22Rv1 (cell line): ENCODE measurements around the gene IFT122.

Source experiments
- ZFX ChIP-seq: fragments of 450-650 bp; IDR thresholded peaks from 2 replicates; pipeline ENCODE4 v1.6.1; 2017; ENCODE audit warnings: antibody characterized with exemption, borderline replicate concordance
- TF ChIP-seq, protein P1 (sequence below): fragments of 450-650 bp; IDR thresholded peaks from 2 replicates; pipeline ENCODE4 v1.5.1; 2017; ENCODE audit warnings: mild to moderate bottlenecking

- TF ChIP-seq, protein P1, sequence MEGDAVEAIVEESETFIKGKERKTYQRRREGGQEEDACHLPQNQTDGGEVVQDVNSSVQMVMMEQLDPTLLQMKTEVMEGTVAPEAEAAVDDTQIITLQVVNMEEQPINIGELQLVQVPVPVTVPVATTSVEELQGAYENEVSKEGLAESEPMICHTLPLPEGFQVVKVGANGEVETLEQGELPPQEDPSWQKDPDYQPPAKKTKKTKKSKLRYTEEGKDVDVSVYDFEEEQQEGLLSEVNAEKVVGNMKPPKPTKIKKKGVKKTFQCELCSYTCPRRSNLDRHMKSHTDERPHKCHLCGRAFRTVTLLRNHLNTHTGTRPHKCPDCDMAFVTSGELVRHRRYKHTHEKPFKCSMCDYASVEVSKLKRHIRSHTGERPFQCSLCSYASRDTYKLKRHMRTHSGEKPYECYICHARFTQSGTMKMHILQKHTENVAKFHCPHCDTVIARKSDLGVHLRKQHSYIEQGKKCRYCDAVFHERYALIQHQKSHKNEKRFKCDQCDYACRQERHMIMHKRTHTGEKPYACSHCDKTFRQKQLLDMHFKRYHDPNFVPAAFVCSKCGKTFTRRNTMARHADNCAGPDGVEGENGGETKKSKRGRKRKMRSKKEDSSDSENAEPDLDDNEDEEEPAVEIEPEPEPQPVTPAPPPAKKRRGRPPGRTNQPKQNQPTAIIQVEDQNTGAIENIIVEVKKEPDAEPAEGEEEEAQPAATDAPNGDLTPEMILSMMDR: no peak
- TF ChIP-seq ZFX: no peak
Measured at GRCh38 chr3:129419476-129419875, 20.5 kb upstream of the IFT122 start.
